HepG2 (cell line): ENCODE measurements around the gene ARL3. TPM values are rescaled to one million over a fixed set of nuclear protein-coding genes. Genes with fewer than 3 reads are reported as not detected.

ENCODE experiments used
- ATAC-seq: fragments of 200-7000 bp; cut with Tn5 transposase; 3 replicates; pipeline ENCODE4 v1.9.1; 2020; ENCODE audit warnings: mild to moderate bottlenecking, moderate library complexity
- BruUV-seq: library from RNA; stranded (reverse); fragments of 400-500 nt; replicated peaks from 2 replicates; lab custom pipeline; 2021; lab: Mats Ljungman, UMichigan
- CTCF ChIA-PET: fragments of 300-600 bp; formaldehyde crosslinking; extraction: SDS; loops from one replicate; lab custom pipeline; 2021; ENCODE audit warnings: low total read pairs, inconsistent platforms, low intra/inter-chr PET ratio; lab: Yijun Ruan, JAX
- POLR2A ChIA-PET: fragments of 350-600 bp; sonication (Branson Sonifier 250); formaldehyde crosslinking; loops from one replicate; lab custom pipeline; 2020; ENCODE audit warnings: antibody characterized with exemption, inconsistent platforms; lab: Yijun Ruan, JAX
- DNase-seq: peaks from one replicate; pipeline ENCODE4 v3.0.0-alpha.2; 2015; ENCODE audit warnings: low spot score
- FAIRE-seq: peaks from 3 replicates; lab custom pipeline; 2011; peaks lifted over from hg19 to GRCh38; lab: Jason Lieb, UNC
- H2AFZ ChIP-seq: one replicate; pipeline ENCODE4 v1.6.1; 2011; ENCODE audit warnings: low read length, inconsistent platforms
- H3K27ac ChIP-seq: fragments of 300-600 bp; 3 replicates; pipeline ENCODE4 v1.8.0; 2011; ENCODE audit warnings: mixed run types, mild to moderate bottlenecking, mixed read lengths, low read length, inconsistent platforms; ENCODE audit not compliant: insufficient read depth; ENCODE audit errors: extremely low read length
- H3K27me3 ChIP-seq, 2 experiments: fragments of 200-600 bp in 1 of 2; 2 replicates in 1 of 2; 3 replicates in 1 of 2; pipeline versions ENCODE4 v1.6.0 to v1.8.0; 2011; ENCODE audit warnings: low read length in 2 of 2, mild to moderate bottlenecking in 2 of 2, moderate library complexity in 2 of 2, inconsistent platforms in 1 of 2; ENCODE audit not compliant: insufficient read depth in 2 of 2, control insufficient read depth in 1 of 2
- H3K36me3 ChIP-seq, 2 experiments: fragments of 200-600 bp in 1 of 2; replicated peaks in 1 of 2; 2 replicates in 1 of 2; 3 replicates in 1 of 2; pipeline versions ENCODE4 v1.5.1 to v1.8.0; 2011; ENCODE audit warnings: low read length in 2 of 2, inconsistent platforms in 1 of 2; ENCODE audit not compliant: insufficient read depth in 2 of 2, control insufficient read depth in 1 of 2
- H3K4me1 ChIP-seq: 2 replicates; pipeline ENCODE4 v1.5.1; 2012; ENCODE audit warnings: low read length, inconsistent platforms; ENCODE audit not compliant: insufficient read depth
- H3K4me2 ChIP-seq: 2 replicates; pipeline ENCODE4 v1.6.0; 2011; ENCODE audit warnings: low read depth, low read length, inconsistent platforms
- H3K4me3 ChIP-seq, 3 experiments: fragments of 200-600 bp in 1 of 3; sonication (generic), shearing (Covaris generic) in 1 of 3; replicated peaks in 1 of 3; 2 replicates each; pipeline ENCODE4 v1.5.1; 2011 to 2016; ENCODE audit warnings: low read length in 3 of 3, inconsistent platforms in 2 of 3, low read depth in 2 of 3, mild to moderate bottlenecking in 2 of 3, control low read depth in 1 of 3, mixed read lengths in 1 of 3; ENCODE audit not compliant: insufficient read depth in 1 of 3
- H3K79me2 ChIP-seq: one replicate; pipeline ENCODE4 v1.6.1; 2011; ENCODE audit warnings: low read length, inconsistent platforms; ENCODE audit not compliant: insufficient read depth
- H3K9ac ChIP-seq: 2 replicates; pipeline ENCODE4 v1.6.0; 2011; ENCODE audit warnings: mild to moderate bottlenecking, low read depth, low read length, inconsistent platforms; ENCODE audit not compliant: insufficient read depth
- H3K9me3 ChIP-seq: 2 replicates; pipeline ENCODE4 v1.5.1; 2012; ENCODE audit warnings: mild to moderate bottlenecking, low read length
- H4K20me1 ChIP-seq: 2 replicates; pipeline ENCODE4 v1.6.0; 2011; ENCODE audit warnings: inconsistent platforms, mild to moderate bottlenecking, low read length, moderate library complexity; ENCODE audit not compliant: insufficient read depth
- BRD4 ChIP-seq: sonication (generic); formaldehyde crosslinking; IDR thresholded peaks from 2 replicates; pipeline ENCODE4 v1.4.0; 2020; ENCODE audit warnings: missing genetic modification reagents
- EHMT2 ChIP-seq: fragments of 200-600 bp; sonication (generic); IDR thresholded peaks from 2 replicates; pipeline ENCODE4 v1.7.0; 2017; ENCODE audit warnings: antibody characterized with exemption, low read depth, low read length, borderline replicate concordance
- HDAC6 ChIP-seq: fragments of 200-600 bp; sonication (generic); IDR thresholded peaks from 2 replicates; pipeline ENCODE4 v1.7.0; 2017; ENCODE audit warnings: mild to moderate bottlenecking, antibody characterized with exemption, low read length, low read depth
- POLR2A ChIP-seq, 2 experiments: IDR thresholded peaks; 2 replicates each; pipeline ENCODE4 v1.6.1; 2011; ENCODE audit warnings: low read depth in 2 of 2, low read length in 2 of 2, mild to moderate bottlenecking in 1 of 2, moderate library complexity in 1 of 2; ENCODE audit not compliant: insufficient read depth in 1 of 2
- POLR2AphosphoS2 ChIP-seq: IDR thresholded peaks from 2 replicates; pipeline ENCODE4 v1.6.1; 2011; ENCODE audit warnings: low read depth, low read length, improper control_type of control experiment
- SCMH1 ChIP-seq: sonication (generic); formaldehyde crosslinking; IDR thresholded peaks from 2 replicates; pipeline ENCODE4 v1.9.0; 2021; ENCODE audit warnings: missing genetic modification reagents, mild to moderate bottlenecking, borderline replicate concordance
- WGBS: methylation state at CpG from one replicate; pipeline ENCODE4 v1.1.6; 2017; ENCODE audit warnings: low lambda C conversion rate; 5-methylcytosine and 5-hydroxymethylcytosine counted together
- in situ Hi-C: cut with HindIII; loops from 2 replicates; pipeline ENCODE4 v1.10.0; 2017; ENCODE audit warnings: low pct_unique_long_range_greater_than_20kb; ENCODE audit not compliant: extremely low pct_ligation_motif_present
- intact Hi-C: fragments of 100-400 bp; cut with micrococcal nuclease; formaldehyde crosslinking; loops from one replicate; pipeline ENCODE4 v1.10.0; 2022; ENCODE audit not compliant: unreplicated experiment
- polyA plus RNA-seq, 8 experiments: library from polyadenylated mRNA; depleted of rRNA in 3 of 8; stranded (reverse) in 7 of 8; unstranded in 1 of 8; fragments of >200 nt; fragmentation: Illumina TruSeq in 4 of 8; extraction: Trizol in 4 of 8; gene quantifications; 2 replicates each; pipeline versions ENCODE4 v1.2.1 to v1.2.3, GENCODE V29; 2011 to 2016; ENCODE audit warnings: low read depth in 4 of 8, missing spikeins in 1 of 8, mixed read lengths in 1 of 8; ENCODE audit not compliant: insufficient read depth in 1 of 8
- total RNA-seq, 5 experiments: library from RNA; depleted of rRNA; stranded (reverse); fragments of >200 nt; fragmentation: Illumina TruSeq; extraction: Trizol; gene quantifications; 2 replicates each; pipeline ENCODE4 v1.2.3, GENCODE V29; 2016; ENCODE audit warnings: low read depth in 1 of 5
- TF ChIP-seq, protein P1 (sequence below): sonication (generic); formaldehyde crosslinking; IDR thresholded peaks from 2 replicates; pipeline ENCODE4 v1.5.0; 2020; ENCODE audit warnings: mild to moderate bottlenecking, missing genetic modification reagents, borderline replicate concordance
- TF ChIP-seq, protein P2 (sequence below): sonication (generic); formaldehyde crosslinking; IDR thresholded peaks from 2 replicates; pipeline ENCODE4 v1.4.0; 2020; ENCODE audit warnings: mild to moderate bottlenecking, missing genetic modification reagents, borderline replicate concordance

The ARL3 gene
- total and polyA plus RNA-seq, 2 of the 13 experiments (the other 11 are each of a cell fraction or from before 2014, with no cell fraction given) = 5.2 to 6.6 TPM

DNA sequence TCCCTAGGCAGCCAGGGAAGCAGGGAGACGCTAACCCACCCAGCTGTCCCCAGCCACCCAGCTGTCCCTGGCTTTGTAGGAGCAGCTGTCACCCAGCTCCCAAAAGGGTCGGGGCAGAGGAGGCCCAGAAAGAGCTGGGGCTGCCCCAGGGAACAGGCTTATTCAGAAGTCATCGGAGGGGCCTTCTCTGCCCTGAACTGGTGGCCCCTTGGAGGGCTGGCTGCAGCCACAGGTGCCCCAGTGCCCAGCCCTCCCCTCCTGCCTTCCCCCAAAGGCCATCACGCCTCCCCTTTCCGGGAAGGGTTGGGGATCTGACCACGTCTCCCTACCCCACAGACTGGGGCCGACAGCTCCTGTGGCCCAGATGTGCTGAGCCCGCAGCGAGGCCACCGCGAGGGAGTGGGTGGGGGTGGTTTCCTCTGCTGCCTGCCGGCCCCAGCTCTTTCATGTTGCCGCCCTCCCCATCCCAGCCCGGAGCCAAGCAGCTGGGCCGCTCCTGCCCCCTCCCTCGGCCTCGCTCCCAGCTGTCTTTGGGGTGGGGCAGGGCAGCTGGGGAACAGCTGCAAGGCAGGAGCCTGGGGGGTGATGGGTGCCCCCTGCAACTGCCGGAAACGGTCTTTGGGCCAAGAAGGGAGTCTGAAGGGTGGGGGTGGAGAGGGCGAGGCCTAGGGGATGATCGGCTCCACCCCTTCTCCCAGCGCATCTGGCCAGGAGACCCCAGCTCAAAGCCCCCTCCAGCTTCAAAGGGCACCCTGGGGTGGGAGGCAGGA is 53.1 kb downstream of the ARL3 start (continued):
- TF ChIP-seq, protein P1, sequence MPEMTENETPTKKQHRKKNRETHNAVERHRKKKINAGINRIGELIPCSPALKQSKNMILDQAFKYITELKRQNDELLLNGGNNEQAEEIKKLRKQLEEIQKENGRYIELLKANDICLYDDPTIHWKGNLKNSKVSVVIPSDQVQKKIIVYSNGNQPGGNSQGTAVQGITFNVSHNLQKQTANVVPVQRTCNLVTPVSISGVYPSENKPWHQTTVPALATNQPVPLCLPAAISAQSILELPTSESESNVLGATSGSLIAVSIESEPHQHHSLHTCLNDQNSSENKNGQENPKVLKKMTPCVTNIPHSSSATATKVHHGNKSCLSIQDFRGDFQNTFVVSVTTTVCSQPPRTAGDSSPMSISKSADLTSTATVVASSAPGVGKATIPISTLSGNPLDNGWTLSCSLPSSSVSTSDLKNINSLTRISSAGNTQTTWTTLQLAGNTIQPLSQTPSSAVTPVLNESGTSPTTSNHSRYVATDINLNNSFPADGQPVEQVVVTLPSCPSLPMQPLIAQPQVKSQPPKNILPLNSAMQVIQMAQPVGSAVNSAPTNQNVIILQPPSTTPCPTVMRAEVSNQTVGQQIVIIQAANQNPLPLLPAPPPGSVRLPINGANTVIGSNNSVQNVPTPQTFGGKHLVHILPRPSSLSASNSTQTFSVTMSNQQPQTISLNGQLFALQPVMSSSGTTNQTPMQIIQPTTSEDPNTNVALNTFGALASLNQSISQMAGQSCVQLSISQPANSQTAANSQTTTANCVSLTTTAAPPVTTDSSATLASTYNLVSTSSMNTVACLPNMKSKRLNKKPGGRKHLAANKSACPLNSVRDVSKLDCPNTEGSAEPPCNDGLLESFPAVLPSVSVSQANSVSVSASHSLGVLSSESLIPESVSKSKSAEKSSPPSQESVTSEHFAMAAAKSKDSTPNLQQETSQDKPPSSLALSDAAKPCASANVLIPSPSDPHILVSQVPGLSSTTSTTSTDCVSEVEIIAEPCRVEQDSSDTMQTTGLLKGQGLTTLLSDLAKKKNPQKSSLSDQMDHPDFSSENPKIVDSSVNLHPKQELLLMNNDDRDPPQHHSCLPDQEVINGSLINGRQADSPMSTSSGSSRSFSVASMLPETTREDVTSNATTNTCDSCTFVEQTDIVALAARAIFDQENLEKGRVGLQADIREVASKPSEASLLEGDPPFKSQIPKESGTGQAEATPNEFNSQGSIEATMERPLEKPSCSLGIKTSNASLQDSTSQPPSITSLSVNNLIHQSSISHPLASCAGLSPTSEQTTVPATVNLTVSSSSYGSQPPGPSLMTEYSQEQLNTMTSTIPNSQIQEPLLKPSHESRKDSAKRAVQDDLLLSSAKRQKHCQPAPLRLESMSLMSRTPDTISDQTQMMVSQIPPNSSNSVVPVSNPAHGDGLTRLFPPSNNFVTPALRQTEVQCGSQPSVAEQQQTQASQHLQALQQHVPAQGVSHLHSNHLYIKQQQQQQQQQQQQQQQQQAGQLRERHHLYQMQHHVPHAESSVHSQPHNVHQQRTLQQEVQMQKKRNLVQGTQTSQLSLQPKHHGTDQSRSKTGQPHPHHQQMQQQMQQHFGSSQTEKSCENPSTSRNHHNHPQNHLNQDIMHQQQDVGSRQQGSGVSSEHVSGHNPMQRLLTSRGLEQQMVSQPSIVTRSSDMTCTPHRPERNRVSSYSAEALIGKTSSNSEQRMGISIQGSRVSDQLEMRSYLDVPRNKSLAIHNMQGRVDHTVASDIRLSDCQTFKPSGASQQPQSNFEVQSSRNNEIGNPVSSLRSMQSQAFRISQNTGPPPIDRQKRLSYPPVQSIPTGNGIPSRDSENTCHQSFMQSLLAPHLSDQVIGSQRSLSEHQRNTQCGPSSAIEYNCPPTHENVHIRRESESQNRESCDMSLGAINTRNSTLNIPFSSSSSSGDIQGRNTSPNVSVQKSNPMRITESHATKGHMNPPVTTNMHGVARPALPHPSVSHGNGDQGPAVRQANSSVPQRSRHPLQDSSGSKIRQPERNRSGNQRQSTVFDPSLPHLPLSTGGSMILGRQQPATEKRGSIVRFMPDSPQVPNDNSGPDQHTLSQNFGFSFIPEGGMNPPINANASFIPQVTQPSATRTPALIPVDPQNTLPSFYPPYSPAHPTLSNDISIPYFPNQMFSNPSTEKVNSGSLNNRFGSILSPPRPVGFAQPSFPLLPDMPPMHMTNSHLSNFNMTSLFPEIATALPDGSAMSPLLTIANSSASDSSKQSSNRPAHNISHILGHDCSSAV (CRISPR knock-in tag) = no peak
- TF ChIP-seq HDAC6 = no peak
- TF ChIP-seq, all 625 proteins: peak for 173

DNA sequence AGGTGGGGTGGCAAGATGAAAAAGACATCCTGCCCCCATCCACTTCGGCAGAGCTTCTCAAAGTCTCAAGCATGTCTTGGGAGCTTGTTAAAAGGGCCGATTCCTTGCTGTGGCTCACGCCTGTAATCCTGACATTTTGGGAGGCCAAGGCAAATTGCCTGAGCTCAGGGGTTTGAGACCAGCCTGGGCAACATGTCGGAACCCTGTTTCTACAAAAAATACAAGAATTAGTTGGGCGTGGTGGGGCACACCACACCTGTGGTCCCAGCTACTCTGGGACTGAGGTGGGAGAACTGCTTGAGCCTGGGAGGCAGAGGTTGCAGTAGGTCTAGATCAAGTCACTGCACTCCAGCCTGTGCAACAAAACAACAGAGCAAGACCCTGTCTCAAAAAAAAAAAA is 55.4 kb downstream of the ARL3 start:
- CTCF ChIA-PET = no interaction called here
- WGBS = 55% methylated on average over 5 of the region's 5 CpGs
- no peak for ATAC-seq
- TF ChIP-seq POLR2AphosphoS2 (peak; percentile 6; the same call in 1 of the 2 replicates), EHMT2 (no peak), POLR2A (IDR thresholded peaks at IDR 0.05; ENCODE audit: insufficient read depth in 1 of 2, low read depth in 2 of 2, low read length in 2 of 2) (0 out of 4 replicates have a peak, but pooled peaks of 1 of the 2 experiments have one; percentile 6), BRD4 (CRISPR knock-in tag) (no peak), SCMH1 (no peak)
- TF ChIP-seq, protein P2, sequence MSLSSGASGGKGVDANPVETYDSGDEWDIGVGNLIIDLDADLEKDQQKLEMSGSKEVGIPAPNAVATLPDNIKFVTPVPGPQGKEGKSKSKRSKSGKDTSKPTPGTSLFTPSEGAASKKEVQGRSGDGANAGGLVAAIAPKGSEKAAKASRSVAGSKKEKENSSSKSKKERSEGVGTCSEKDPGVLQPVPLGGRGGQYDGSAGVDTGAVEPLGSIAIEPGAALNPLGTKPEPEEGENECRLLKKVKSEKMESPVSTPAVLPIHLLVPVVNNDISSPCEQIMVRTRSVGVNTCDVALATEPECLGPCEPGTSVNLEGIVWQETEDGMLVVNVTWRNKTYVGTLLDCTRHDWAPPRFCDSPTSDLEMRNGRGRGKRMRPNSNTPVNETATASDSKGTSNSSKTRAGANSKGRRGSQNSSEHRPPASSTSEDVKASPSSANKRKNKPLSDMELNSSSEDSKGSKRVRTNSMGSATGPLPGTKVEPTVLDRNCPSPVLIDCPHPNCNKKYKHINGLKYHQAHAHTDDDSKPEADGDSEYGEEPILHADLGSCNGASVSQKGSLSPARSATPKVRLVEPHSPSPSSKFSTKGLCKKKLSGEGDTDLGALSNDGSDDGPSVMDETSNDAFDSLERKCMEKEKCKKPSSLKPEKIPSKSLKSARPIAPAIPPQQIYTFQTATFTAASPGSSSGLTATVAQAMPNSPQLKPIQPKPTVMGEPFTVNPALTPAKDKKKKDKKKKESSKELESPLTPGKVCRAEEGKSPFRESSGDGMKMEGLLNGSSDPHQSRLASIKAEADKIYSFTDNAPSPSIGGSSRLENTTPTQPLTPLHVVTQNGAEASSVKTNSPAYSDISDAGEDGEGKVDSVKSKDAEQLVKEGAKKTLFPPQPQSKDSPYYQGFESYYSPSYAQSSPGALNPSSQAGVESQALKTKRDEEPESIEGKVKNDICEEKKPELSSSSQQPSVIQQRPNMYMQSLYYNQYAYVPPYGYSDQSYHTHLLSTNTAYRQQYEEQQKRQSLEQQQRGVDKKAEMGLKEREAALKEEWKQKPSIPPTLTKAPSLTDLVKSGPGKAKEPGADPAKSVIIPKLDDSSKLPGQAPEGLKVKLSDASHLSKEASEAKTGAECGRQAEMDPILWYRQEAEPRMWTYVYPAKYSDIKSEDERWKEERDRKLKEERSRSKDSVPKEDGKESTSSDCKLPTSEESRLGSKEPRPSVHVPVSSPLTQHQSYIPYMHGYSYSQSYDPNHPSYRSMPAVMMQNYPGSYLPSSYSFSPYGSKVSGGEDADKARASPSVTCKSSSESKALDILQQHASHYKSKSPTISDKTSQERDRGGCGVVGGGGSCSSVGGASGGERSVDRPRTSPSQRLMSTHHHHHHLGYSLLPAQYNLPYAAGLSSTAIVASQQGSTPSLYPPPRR (CRISPR knock-in tag) = 0 out of 2 replicates have a peak, but pooled peaks have one; percentile 1

More for the DNA sequence above, 55.4 kb downstream of the ARL3 start:
- Histone ChIP-seq H4K20me1 (peaks cover 20% of the 10 kb centered on the region; the same call in 1 of the 2 replicates), H3K4me1 (peaks cover 54% of the 10 kb centered on the region), H3K9ac (no peak overlapping the region), H3K9me3 (no peaks in the 10 kb centered on the region), H3K4me2 (0 out of 2 replicates have a peak overlapping the region, but pooled peaks have one; percentile 5), H3K27ac (peak overlapping the region; percentile 39), H3K79me2 (no peaks in the 10 kb centered on the region), H3K4me3 (no peak overlapping the region), H3K36me3 (peaks cover 20 to 30% of the 10 kb centered on the region in 2 experiments; a peak in 4 of 5 replicates), H3K27me3 (no peaks in the 10 kb centered on the region), H2AFZ (no peak overlapping the region)
- in situ Hi-C loops = no loop called here
- no peak for DNase-seq
- no TSS peak for BruUV-seq
- POLR2A ChIA-PET = interaction anchor here (0.5 to 4.6 kb wide), 13 partner anchors 9 to 156 kb away, joined by 3 to 86 read pairs (median 7); partner anchors contain the start of genes ACTR1A and TRIM8
- FAIRE-seq = no peak
- intact Hi-C loops = no loop called here
